Mesothelial cell of epicardium (in vitro differentiated cells): ENCODE measurements around the gene CYP2U1. TPM values are rescaled to one million over a fixed set of nuclear protein-coding genes. Genes with fewer than 3 reads are reported as not detected.
A peak's percentile ranks its signal among the peaks of the same experiment; 100 is the strongest.

Experiments
- DNase-seq, 2 experiments: peaks; one replicate each; pipeline ENCODE4 v3.0.0; 2021; ENCODE audit warnings: low spot score in 2 of 2; ENCODE audit not compliant: unreplicated experiment in 2 of 2
- H3K27ac Mint-ChIP-seq: 2 replicates; pipeline ENCODE4 v1.8.0; 2021; ENCODE audit warnings: mixed read lengths
- H3K27me3 Mint-ChIP-seq: 2 replicates; pipeline ENCODE4 v1.8.0; 2021; ENCODE audit warnings: low read depth, mixed read lengths
- H3K36me3 Mint-ChIP-seq: 2 replicates; pipeline ENCODE4 v1.8.0; 2021; ENCODE audit warnings: mixed read lengths
- H3K4me1 Mint-ChIP-seq: 2 replicates; pipeline ENCODE4 v1.8.0; 2021; ENCODE audit warnings: mixed read lengths
- H3K4me3 Mint-ChIP-seq: 2 replicates; pipeline ENCODE4 v1.8.0; 2021; ENCODE audit warnings: mild to moderate bottlenecking, moderate library complexity, mixed read lengths
- H3K9me3 Mint-ChIP-seq: 2 replicates; pipeline ENCODE4 v1.8.0; 2021; ENCODE audit warnings: mixed read lengths
- total RNA-seq: library from RNA; stranded (reverse); gene quantifications from 3 replicates; pipeline ENCODE4 v1.2.1, GENCODE V29; 2021
- TF ChIP-seq, protein P1 (sequence below): fragments of 200-600 bp; sonication (generic); IDR thresholded peaks from one replicate; pipeline ENCODE4 v1.5.0; 2021; ENCODE audit warnings: antibody characterized with exemption; ENCODE audit not compliant: unreplicated experiment

The CYP2U1 gene
- total RNA-seq, 1 donor from 2014 or later = 6.6 TPM

DNA sequence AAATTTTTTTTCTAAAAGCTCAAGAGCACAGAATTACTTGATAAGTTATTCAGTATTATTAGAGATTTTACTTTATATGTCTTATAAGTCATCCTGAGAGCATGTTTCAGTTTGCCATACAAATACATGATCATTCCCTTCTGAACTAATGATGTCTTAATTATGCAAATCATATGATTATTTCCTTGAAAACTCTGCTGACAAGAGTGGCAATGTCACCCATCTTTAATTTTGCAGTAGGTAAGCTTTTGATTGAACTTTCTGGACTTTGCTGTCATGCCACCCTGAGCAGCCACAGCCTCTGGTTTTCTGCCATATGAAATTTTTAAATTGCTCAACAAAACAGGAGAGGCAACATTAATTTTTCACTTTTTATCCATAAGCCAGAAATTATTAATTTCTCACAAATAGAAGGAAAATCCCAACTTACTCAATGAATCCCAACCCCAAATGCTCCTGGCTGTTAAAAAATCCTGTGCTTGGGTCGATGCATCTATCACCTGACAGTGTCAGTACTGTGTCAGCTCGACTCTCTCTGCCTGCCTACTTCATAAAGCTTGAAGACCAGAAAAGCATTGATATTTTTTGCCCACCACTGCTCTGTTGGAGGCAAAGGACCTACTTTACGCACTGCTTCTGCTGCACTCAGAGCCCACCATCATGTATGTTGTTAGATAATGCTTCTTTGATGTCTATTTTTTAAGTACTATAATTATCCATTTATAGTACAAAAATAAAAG is 46.8 kb downstream of the CYP2U1 start:
- Mint-ChIP-seq H3K27ac (no peak overlapping the region), H3K27me3 (no peaks in the 10 kb centered on the region), H3K9me3 (peaks cover 3% of the 10 kb centered on the region), H3K4me3 (no peak overlapping the region), H3K4me1 (no peaks in the 10 kb centered on the region), H3K36me3 (no peaks in the 10 kb centered on the region)
- TF ChIP-seq, protein P1, sequence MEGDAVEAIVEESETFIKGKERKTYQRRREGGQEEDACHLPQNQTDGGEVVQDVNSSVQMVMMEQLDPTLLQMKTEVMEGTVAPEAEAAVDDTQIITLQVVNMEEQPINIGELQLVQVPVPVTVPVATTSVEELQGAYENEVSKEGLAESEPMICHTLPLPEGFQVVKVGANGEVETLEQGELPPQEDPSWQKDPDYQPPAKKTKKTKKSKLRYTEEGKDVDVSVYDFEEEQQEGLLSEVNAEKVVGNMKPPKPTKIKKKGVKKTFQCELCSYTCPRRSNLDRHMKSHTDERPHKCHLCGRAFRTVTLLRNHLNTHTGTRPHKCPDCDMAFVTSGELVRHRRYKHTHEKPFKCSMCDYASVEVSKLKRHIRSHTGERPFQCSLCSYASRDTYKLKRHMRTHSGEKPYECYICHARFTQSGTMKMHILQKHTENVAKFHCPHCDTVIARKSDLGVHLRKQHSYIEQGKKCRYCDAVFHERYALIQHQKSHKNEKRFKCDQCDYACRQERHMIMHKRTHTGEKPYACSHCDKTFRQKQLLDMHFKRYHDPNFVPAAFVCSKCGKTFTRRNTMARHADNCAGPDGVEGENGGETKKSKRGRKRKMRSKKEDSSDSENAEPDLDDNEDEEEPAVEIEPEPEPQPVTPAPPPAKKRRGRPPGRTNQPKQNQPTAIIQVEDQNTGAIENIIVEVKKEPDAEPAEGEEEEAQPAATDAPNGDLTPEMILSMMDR = no peak
- DNase-seq = no peak

DNA sequence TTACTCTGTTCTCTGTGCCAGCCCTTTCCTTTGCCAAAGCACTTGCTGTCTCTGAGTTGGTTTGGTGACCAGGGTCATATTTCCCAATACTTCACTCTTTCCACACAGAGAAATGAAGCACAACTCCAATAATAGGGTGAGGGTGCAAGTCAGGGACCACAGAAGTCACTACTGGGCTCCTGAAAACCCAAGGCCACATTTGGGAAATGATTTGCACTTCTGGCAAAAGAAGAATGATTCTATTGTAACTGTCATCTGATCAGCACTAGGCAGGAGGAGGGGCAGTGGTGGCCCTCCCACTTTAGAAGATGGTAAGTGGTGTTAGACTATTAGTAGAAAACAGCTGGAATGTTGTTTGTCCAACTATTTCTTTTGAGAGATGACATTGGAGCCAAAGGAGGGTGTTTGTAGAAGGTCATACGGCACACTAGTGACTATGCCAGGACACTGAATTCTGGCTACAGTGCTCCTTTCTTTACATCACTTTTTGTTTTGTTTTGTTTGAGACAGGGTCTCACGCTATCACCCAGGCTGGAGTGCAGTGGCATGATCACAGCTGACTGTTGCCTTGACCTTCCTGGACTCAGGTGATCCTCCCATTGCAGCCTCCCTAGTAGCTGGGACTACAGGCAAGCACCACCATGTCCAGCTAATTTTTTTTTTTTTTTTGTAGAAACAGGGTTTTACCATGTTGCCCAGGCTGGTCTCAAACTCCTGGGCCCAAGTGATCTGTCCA is 47.5 kb downstream of the CYP2U1 start:
- TF ChIP-seq, protein P1 = no peak
- Mint-ChIP-seq H3K4me3 (no peak overlapping the region), H3K9me3 (peaks cover 3% of the 10 kb centered on the region), H3K4me1 (no peaks in the 10 kb centered on the region), H3K36me3 (no peaks in the 10 kb centered on the region), H3K27ac (no peak overlapping the region), H3K27me3 (no peaks in the 10 kb centered on the region)
- DNase-seq = no peak

DNA sequence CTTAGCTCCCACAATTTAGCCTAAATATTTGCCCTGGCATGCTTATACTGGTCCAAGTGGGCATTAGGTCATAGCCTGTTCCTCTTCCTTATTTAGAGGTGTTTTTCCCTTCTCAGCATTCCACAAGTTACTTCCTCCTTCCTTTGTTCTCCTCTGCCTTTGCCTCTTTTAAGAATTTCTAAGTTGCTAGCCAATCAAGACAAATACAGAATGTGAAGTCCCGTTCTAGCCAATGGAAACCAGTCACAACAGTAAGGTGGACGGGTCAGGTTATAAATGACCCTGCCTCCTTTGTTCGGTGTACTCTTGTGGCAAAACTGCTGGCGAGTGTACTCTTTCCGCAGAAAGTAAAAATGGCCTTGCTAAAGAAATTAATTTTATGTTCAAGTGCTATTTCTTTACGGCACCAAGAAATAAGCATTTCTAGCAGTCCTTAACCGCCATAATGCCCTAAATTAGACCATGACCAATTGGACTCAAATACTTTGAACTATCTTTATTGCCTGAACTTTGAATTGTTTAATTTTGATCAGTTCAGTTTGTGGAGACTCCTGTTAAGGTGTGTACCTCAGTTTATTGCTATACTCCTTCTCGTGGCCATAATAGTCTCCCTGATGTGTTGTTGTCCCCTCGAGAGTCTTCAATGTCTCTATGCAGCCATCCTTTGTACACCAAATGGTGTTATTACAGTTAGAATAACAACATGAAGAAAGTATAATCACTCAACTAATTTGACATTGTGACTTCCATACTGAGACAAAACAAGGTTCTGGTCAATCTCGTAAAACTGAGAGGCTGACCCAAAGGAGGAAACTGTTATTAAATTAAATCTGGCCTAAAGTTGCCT is 56.8 kb downstream of the CYP2U1 start:
- Mint-ChIP-seq H3K4me3 (no peak overlapping the region), H3K27ac (no peak overlapping the region), H3K27me3 (no peaks in the 10 kb centered on the region)

DNA sequence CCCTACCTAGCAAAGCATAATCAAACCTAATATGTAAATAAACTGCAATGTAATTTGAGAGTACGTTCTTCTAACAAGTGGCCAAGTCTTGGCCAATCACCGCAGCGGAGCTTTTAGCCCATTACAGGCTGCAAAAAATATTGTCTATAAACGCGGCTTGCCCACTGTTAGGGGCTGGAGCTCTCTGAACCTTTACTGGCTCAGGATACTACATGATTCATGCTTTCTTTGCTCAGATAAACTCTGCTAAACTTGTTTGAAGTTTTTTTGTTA is 57.4 kb downstream of the CYP2U1 start:
- TF ChIP-seq, protein P1 = no peak
- H3K27ac Mint-ChIP-seq = no peak overlapping the region
- no peaks in the 10 kb centered on the region for H3K36me3 Mint-ChIP-seq
- no peak for DNase-seq
- H3K9me3 Mint-ChIP-seq = no peaks in the 10 kb centered on the region
- H3K4me1 Mint-ChIP-seq = peaks cover 30% of the 10 kb centered on the region
- no peak overlapping the region for H3K4me3 Mint-ChIP-seq
- no peaks in the 10 kb centered on the region for H3K27me3 Mint-ChIP-seq

More for the DNA sequence above, 56.8 kb downstream of the CYP2U1 start:
- Mint-ChIP-seq H3K9me3 (no peaks in the 10 kb centered on the region), H3K36me3 (no peaks in the 10 kb centered on the region), H3K4me1 (peaks cover 25% of the 10 kb centered on the region)
- DNase-seq = no peak
- TF ChIP-seq, protein P1 = no peak

DNA sequence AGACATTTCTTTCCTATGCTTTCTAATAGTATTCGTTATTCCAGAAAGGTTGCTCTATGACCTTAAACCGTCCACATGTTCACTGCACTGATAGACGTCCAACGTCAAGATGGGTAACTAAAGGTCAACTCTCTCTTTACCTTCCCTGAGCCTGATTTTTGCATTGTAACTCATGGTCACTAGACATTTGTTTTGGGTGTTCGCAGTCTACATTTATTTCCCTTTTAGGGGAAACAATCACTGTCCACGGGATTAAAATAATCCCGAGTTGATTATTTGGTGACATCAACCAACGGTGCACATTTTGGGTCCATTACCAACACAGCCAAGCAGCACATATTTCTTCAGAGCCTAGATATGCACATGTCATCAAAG is 57.8 kb downstream of the CYP2U1 start:
- H3K27me3 Mint-ChIP-seq = no peaks in the 10 kb centered on the region
- H3K36me3 Mint-ChIP-seq = no peaks in the 10 kb centered on the region
- H3K4me1 Mint-ChIP-seq = peaks cover 32% of the 10 kb centered on the region
- DNase-seq = no peak
- TF ChIP-seq, protein P1 = no peak
- peak overlapping the region; percentile 95 for H3K4me3 Mint-ChIP-seq
- no peaks in the 10 kb centered on the region for H3K9me3 Mint-ChIP-seq
- peak overlapping the region; percentile 66 for H3K27ac Mint-ChIP-seq
